ENCODE results near the gene BUB3.

GRCh38 chr10:123154711-123155505 lies 706 bp downstream of the BUB3 start:
- TF ChIP-seq POLR2A (IDR thresholded peaks at IDR 0.05; ENCODE audit: low read depth) (no peak), CTCF (IDR thresholded peaks at IDR 0.05) (no peak)
